Measurements from ENCODE around the gene ANKRD28. TPM values are rescaled to one million over a fixed set of nuclear protein-coding genes. Genes with fewer than 3 reads are reported as not detected.
"Not testable (repeated sequence)": the region's sequence is repeated elsewhere in the genome, so short reads cannot be mapped to it uniquely, and the experiment has no call there.

The ANKRD28 gene
- total RNA-seq, 1 donor from 2014 or later = 53.6 TPM

- intact Hi-C loops (cut with micrococcal nuclease) = no loop called here
Observed at GRCh38 chr3:15779111-15779510, 18.7 kb downstream of the ANKRD28 start.

- intact Hi-C loops (cut with micrococcal nuclease) = no loop called here
Observed at GRCh38 chr3:15778332-15778858, 19.4 kb downstream of the ANKRD28 start.

- intact Hi-C loops (cut with micrococcal nuclease) = loop anchor here (2.0 kb wide), 1 partner anchor 14 kb away; no protein-coding TSS in a partner anchor
Observed at GRCh38 chr3:15774931-15775560, 22.7 kb downstream of the ANKRD28 start.

- intact Hi-C loops (cut with micrococcal nuclease) = no loop called here
Observed at GRCh38 chr3:15771444-15771843, 26.3 kb downstream of the ANKRD28 start.

GRCh38 chr3:15769256-15769915, 28.4 kb downstream of the ANKRD28 start:
- intact Hi-C loops (cut with micrococcal nuclease) = loop anchor here (1.0 to 2.0 kb wide), 2 partner anchors 13 to 27 kb away; partner anchors contain the start of gene ANKRD28

GRCh38 chr3:15768421-15769255, 29.1 kb downstream of the ANKRD28 start:
- intact Hi-C loops (cut with micrococcal nuclease) = loop anchor here (1.0 to 2.0 kb wide), 3 partner anchors 14 to 28 kb away; partner anchors contain the start of gene ANKRD28

GRCh38 chr3:15766406-15766805, 31.4 kb downstream of the ANKRD28 start:
- intact Hi-C loops (cut with micrococcal nuclease) = no loop called here

- intact Hi-C loops (cut with micrococcal nuclease) = no loop called here
Observed at GRCh38 chr3:15758295-15758694, 39.5 kb downstream of the ANKRD28 start.

GRCh38 chr3:15757824-15758223, 40.0 kb downstream of the ANKRD28 start:
- intact Hi-C loops (cut with micrococcal nuclease) = no loop called here

GRCh38 chr3:15756505-15756904, 41.3 kb downstream of the ANKRD28 start:
- intact Hi-C loops (cut with micrococcal nuclease) = no loop called here

- intact Hi-C loops (cut with micrococcal nuclease) = no loop called here
Observed at GRCh38 chr3:15755780-15756179, 42.0 kb downstream of the ANKRD28 start.

- intact Hi-C loops (cut with micrococcal nuclease) = no loop called here
Observed at GRCh38 chr3:15755181-15755580, 42.6 kb downstream of the ANKRD28 start.

- intact Hi-C loops (cut with micrococcal nuclease) = no loop called here
Observed at GRCh38 chr3:15754047-15754446, 43.7 kb downstream of the ANKRD28 start.

- intact Hi-C loops (cut with micrococcal nuclease) = no loop called here
Observed at GRCh38 chr3:15753056-15753710, 44.6 kb downstream of the ANKRD28 start.

GRCh38 chr3:15750879-15751278, 46.9 kb downstream of the ANKRD28 start:
- intact Hi-C loops (cut with micrococcal nuclease) = no loop called here

- intact Hi-C loops (cut with micrococcal nuclease) = no loop called here
Observed at GRCh38 chr3:15750143-15750542, 47.6 kb downstream of the ANKRD28 start.

GRCh38 chr3:15745896-15746295, 51.9 kb downstream of the ANKRD28 start:
- intact Hi-C loops (cut with micrococcal nuclease) = loop anchor here (1.0 to 2.0 kb wide), 5 partner anchors 52 to 145 kb away; partner anchors contain the start of genes BTD and HACL1

GRCh38 chr3:15744176-15744575, 53.6 kb downstream of the ANKRD28 start:
- intact Hi-C loops (cut with micrococcal nuclease) = no loop called here

GRCh38 chr3:15743587-15744009, 54.2 kb downstream of the ANKRD28 start:
- intact Hi-C loops (cut with micrococcal nuclease) = no loop called here

GRCh38 chr3:15742236-15742635, 55.5 kb downstream of the ANKRD28 start:
- intact Hi-C loops (cut with micrococcal nuclease) = not testable (repeated sequence)

- intact Hi-C loops (cut with micrococcal nuclease) = not testable (repeated sequence)
Observed at GRCh38 chr3:15738616-15739005, 59.2 kb downstream of the ANKRD28 start.
